ENCODE results near the gene KLHL11. TPM values are rescaled to one million over a fixed set of nuclear protein-coding genes. Genes with fewer than 3 reads are reported as not detected.
"Not testable (repeated sequence)": the region's sequence is repeated elsewhere in the genome, so short reads cannot be mapped to it uniquely, and the experiment has no call there.

The KLHL11 gene
- total RNA-seq, 6 experiments from 2014 or later = 13.4 to 16.2 (median 15.7) TPM

DNA sequence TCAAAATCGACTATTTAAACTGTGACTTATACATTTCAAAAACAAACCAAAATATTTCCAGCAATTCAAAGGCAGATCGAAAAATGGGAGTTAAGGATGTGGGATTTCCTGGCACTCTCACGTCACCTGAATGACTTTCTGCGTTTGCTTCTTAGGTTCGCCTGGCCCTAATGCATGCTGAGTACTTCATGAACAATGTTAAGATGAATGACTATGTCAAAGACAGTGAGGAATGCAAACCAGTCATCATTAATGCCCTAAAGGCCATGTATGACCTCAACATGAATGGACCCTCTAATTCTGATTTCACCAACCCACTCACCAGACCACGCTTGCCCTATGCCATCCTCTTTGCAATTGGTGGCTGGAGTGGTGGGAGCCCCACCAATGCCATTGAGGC lies 20.3 kb downstream of the KLHL11 start:
- DNase-seq = no peak
- TF ChIP-seq CTCF (IDR thresholded peaks at IDR 0.05) = no peak
- no peaks in the 10 kb centered on the region for H3K9me3 Mint-ChIP-seq
- no peak overlapping the region for H3K4me3 Mint-ChIP-seq
- H3K27me3 Mint-ChIP-seq (ENCODE audit: insufficient read depth) = peaks cover 1% of the 10 kb centered on the region
- peaks cover 31% of the 10 kb centered on the region for H3K4me1 Mint-ChIP-seq (ENCODE audit: low read depth)
- H3K27ac Mint-ChIP-seq = no peak overlapping the region
- peaks cover 4% of the 10 kb centered on the region for H3K36me3 Mint-ChIP-seq (ENCODE audit: low read depth)

DNA sequence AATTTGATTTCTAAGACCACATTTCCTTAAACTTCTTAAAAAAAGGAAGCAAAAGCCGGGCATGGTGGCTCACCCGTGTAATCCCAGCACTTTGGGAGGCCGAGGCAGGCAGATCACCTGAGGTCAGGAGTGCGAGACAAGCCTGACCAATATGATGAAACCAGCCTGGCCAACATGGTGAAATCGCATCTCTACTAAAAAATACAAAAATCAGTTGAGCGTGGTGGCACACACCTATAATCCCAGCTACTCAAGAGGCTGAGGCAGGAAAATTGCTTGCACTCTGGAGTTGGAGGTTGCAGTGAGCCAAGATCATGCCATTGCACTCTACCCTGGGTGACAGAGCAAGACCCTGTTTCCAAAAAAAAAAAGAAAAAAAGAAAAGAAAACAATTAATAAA lies 24.4 kb downstream of the KLHL11 start:
- not testable (repeated sequence) for H3K27me3 Mint-ChIP-seq (ENCODE audit: insufficient read depth); H3K36me3 Mint-ChIP-seq (ENCODE audit: low read depth); H3K27ac Mint-ChIP-seq; H3K4me3 Mint-ChIP-seq; H3K9me3 Mint-ChIP-seq; DNase-seq
- H3K4me1 Mint-ChIP-seq (ENCODE audit: low read depth) = peaks cover 10% of the 10 kb centered on the region

GRCh38 chr17:41839448-41839847 lies 25.8 kb downstream of the KLHL11 start:
- H3K27me3 Mint-ChIP-seq (ENCODE audit: insufficient read depth); DNase-seq; H3K27ac Mint-ChIP-seq; H3K4me3 Mint-ChIP-seq; H3K9me3 Mint-ChIP-seq; H3K36me3 Mint-ChIP-seq (ENCODE audit: low read depth): not testable (repeated sequence)
- H3K4me1 Mint-ChIP-seq (ENCODE audit: low read depth) = peaks cover 10% of the 10 kb centered on the region

GRCh38 chr17:41837761-41838538 lies 27.3 kb downstream of the KLHL11 start, which contains the start of gene KLHL10:
Gene KLHL10 (plus strand): TSS chr17:41837825. CDS start chr17:41837933, 108 bp downstream.
- H3K27ac Mint-ChIP-seq = no peak within 1 kb of the TSS
- H3K36me3 Mint-ChIP-seq (ENCODE audit: low read depth) = 0 out of 2 replicates have a peak, but pooled peaks cover 4% of the 10 kb centered on the region
- DNase-seq = no peak
- no peak for TF ChIP-seq CTCF (IDR thresholded peaks at IDR 0.05)
- no peaks in the 10 kb centered on the region for H3K9me3 Mint-ChIP-seq
- peaks cover 11% of the 10 kb centered on the region for H3K4me1 Mint-ChIP-seq (ENCODE audit: low read depth)
- peaks cover 1% of the 10 kb centered on the region for H3K27me3 Mint-ChIP-seq (ENCODE audit: insufficient read depth)
- H3K4me3 Mint-ChIP-seq = peak within 1 kb of the TSS; percentile 80

GRCh38 chr17:41836550-41837196 lies 28.6 kb downstream of the KLHL11 start:
- no peak for DNase-seq
- Mint-ChIP-seq H3K9me3 (no peaks in the 10 kb centered on the region), H3K27me3 (ENCODE audit: insufficient read depth) (peaks cover 1% of the 10 kb centered on the region), H3K4me1 (ENCODE audit: low read depth) (peaks cover 11% of the 10 kb centered on the region), H3K4me3 (peak overlapping the region; percentile 80), H3K36me3 (ENCODE audit: low read depth) (peaks cover 5% of the 10 kb centered on the region; the same call in 1 of the 2 replicates), H3K27ac (no peak overlapping the region)
- no peak for TF ChIP-seq CTCF (IDR thresholded peaks at IDR 0.05)

DNA sequence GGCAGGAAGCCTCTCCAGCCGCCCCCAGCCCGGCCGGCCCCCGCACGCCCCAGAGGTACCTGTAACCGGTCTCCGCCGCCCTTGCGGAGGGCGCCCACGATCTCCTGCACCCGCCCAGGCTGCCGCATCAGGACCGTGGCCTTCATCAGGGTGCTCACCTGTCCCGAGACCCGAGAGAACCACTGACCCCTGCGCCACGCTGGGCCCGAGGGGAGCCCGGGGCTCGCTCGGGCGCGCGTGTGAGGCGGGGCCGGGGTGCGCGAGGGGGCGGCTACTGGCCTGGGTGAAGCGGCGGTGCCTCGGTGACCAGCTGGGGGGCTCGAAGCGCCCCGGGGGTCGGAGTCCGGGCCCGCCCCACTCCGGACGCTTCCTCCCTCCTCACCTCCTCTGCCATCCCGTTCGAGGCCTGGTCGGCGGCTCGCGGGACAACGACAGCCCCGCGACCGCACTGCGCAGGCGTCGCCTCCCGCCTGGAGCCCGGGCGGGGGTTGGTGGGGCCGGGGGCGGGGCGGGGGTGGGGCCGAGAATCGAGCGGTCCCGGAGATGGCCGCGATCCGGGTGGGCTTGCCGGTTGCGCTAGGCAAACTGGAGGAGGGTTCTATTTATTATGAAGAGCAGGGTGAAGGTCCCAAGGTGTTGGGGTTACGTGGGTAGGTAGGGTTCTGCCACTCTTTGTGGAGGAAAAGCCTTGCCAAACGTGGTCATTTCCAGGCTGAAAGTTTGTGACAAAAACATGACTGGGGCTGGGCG lies 29.2 kb downstream of the KLHL11 start, which contains the start of gene NT5C3B:
TSS of gene NT5C3B (minus strand) at position 433 of the 750 bp plus-strand sequence. CDS start at position 394, 39 bp downstream.
- TF ChIP-seq CTCF (IDR thresholded peaks at IDR 0.05) = no peak
- H3K27ac Mint-ChIP-seq = peak within 1 kb of the TSS; percentile 23
- H3K9me3 Mint-ChIP-seq = no peaks in the 10 kb centered on the region
- H3K36me3 Mint-ChIP-seq (ENCODE audit: low read depth) = peaks cover 10% of the 10 kb centered on the region
- peaks cover 1% of the 10 kb centered on the region for H3K27me3 Mint-ChIP-seq (ENCODE audit: insufficient read depth)
- no peak for DNase-seq
- H3K4me1 Mint-ChIP-seq (ENCODE audit: low read depth) = peaks cover 11% of the 10 kb centered on the region
- H3K4me3 Mint-ChIP-seq = peak within 1 kb of the TSS; percentile 87
